ENCODE data around the gene PARS2. TPM values are rescaled to one million over a fixed set of nuclear protein-coding genes. Genes with fewer than 3 reads are reported as not detected.

PARS2 gene
- total RNA-seq, 1 donor from 2014 or later = 5.4 TPM

- peaks cover 44% of the 10 kb centered on the region for H3K36me3 ChIP-seq (ENCODE audit: insufficient read depth, low read length)
- no peak for FAIRE-seq
- DNase-seq (ENCODE audit: low read depth) = no peak
- H3K36me3 Mint-ChIP-seq (ENCODE audit: low read depth, unreplicated experiment) = peaks cover 41% of the 10 kb centered on the region
- H3K9ac ChIP-seq (ENCODE audit: low read length) = no peak overlapping the region
- H3K9me3 ChIP-seq (ENCODE audit: insufficient read depth, low read depth, low read length) = no peaks in the 10 kb centered on the region
- peaks cover 3% of the 10 kb centered on the region for H4K20me1 ChIP-seq (ENCODE audit: insufficient read depth, low read length)
- H3K4me3 ChIP-seq (ENCODE audit: insufficient read depth, low read depth, low read length) = no peak overlapping the region
- no peak overlapping the region for H3K27ac Mint-ChIP-seq (ENCODE audit: unreplicated experiment)
- H3K4me1 Mint-ChIP-seq (ENCODE audit: low read depth, unreplicated experiment) = no peaks in the 10 kb centered on the region
- no peaks in the 10 kb centered on the region for H3K79me2 ChIP-seq (ENCODE audit: insufficient read depth, low read length)
- H3K4me2 ChIP-seq (ENCODE audit: low read length) = no peak overlapping the region
- H2AFZ ChIP-seq (ENCODE audit: low read depth, low read length) = no peak overlapping the region
- TF ChIP-seq EZH2 (IDR thresholded peaks at IDR 0.05; ENCODE audit: insufficient read depth, low read length) (no peak), CTCF (IDR thresholded peaks at IDR 0.05; ENCODE audit: insufficient read depth, low read depth, low read length) (no peak)
- no peaks in the 10 kb centered on the region for H3K27me3 Mint-ChIP-seq (ENCODE audit: low read depth, unreplicated experiment)
- H3K4me3 Mint-ChIP-seq (ENCODE audit: unreplicated experiment) = no peak overlapping the region
- no peak overlapping the region for H3K27ac ChIP-seq (ENCODE audit: low read depth, low read length)
- peaks cover 15% of the 10 kb centered on the region for H3K9me3 Mint-ChIP-seq (ENCODE audit: unreplicated experiment)
- no peaks in the 10 kb centered on the region for H3K4me1 ChIP-seq (ENCODE audit: insufficient read depth, low read length)
- no peaks in the 10 kb centered on the region for H3K27me3 ChIP-seq (ENCODE audit: insufficient read depth, low read length)
These were observed 39.6 kb downstream of the PARS2 start for GRCh38 chr1:54724771-54725170.

DNA sequence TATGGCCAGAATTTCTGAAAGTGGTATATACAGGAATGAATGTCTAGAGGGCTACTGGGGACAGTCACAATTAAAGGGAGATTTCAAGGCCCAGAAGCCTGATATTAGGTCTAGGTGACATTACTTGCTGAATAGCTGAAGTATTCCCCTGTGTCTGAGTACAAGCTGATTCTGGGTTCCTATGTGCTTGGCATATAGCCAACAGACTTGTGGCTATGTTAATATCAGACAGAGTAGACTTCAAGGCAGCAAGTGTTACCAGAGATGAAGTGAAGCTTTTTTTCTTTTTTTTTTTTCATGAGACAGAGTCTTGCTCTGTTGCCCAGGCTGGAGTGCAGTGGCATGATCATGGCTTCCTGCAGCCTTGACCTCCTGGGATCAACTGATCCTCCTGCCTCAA is 40.3 kb downstream of the PARS2 start:
- H3K36me3 Mint-ChIP-seq (ENCODE audit: low read depth, unreplicated experiment) = peaks cover 38% of the 10 kb centered on the region
- H3K4me3 Mint-ChIP-seq (ENCODE audit: unreplicated experiment) = no peak overlapping the region
- peaks cover 15% of the 10 kb centered on the region for H3K9me3 Mint-ChIP-seq (ENCODE audit: unreplicated experiment)
- H3K27me3 Mint-ChIP-seq (ENCODE audit: low read depth, unreplicated experiment) = no peaks in the 10 kb centered on the region
- H3K4me1 Mint-ChIP-seq (ENCODE audit: low read depth, unreplicated experiment) = no peaks in the 10 kb centered on the region
- no peak overlapping the region for H3K4me3 ChIP-seq (ENCODE audit: insufficient read depth, low read depth, low read length)
- no peak overlapping the region for H3K27ac ChIP-seq (ENCODE audit: low read depth, low read length)
- no peak overlapping the region for H3K9ac ChIP-seq (ENCODE audit: low read length)
- no peak for DNase-seq (ENCODE audit: low read depth)
- no peaks in the 10 kb centered on the region for H3K9me3 ChIP-seq (ENCODE audit: insufficient read depth, low read depth, low read length)
- no peak overlapping the region for H3K27ac Mint-ChIP-seq (ENCODE audit: unreplicated experiment)
- FAIRE-seq = no peak
- H3K79me2 ChIP-seq (ENCODE audit: insufficient read depth, low read length) = peaks cover 4% of the 10 kb centered on the region
- no peak overlapping the region for H2AFZ ChIP-seq (ENCODE audit: low read depth, low read length)
- H3K4me2 ChIP-seq (ENCODE audit: low read length) = no peak overlapping the region
- peaks cover 47% of the 10 kb centered on the region for H3K36me3 ChIP-seq (ENCODE audit: insufficient read depth, low read length)
- TF ChIP-seq EZH2 (IDR thresholded peaks at IDR 0.05; ENCODE audit: insufficient read depth, low read length) (no peak), CTCF (IDR thresholded peaks at IDR 0.05; ENCODE audit: insufficient read depth, low read depth, low read length) (no peak)
- H3K27me3 ChIP-seq (ENCODE audit: insufficient read depth, low read length) = no peaks in the 10 kb centered on the region
- no peaks in the 10 kb centered on the region for H3K4me1 ChIP-seq (ENCODE audit: insufficient read depth, low read length)
- peaks cover 3% of the 10 kb centered on the region for H4K20me1 ChIP-seq (ENCODE audit: insufficient read depth, low read length)

DNA sequence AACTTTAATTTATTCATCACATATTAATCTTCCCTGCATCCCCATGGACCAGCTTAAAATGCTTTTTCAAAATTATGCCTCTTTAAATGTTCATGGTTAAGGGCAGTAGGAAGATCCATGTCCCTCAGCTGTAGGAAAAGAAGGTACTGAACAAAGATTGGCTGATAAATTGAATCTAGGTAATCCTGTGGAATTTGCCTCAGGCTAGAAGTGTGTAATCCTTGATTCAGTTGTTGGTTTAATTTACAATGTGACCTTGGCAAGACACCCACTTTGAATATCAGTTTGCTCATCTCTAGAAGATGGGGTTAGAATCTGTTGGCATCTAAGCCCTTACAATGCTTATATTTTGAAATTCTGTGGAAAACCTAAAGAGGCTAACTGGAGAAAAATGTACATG is 42.6 kb downstream of the PARS2 start:
- Histone ChIP-seq H3K79me2 (ENCODE audit: insufficient read depth, low read length) (peaks cover 24% of the 10 kb centered on the region), H3K9ac (ENCODE audit: low read length) (no peak overlapping the region), H3K4me2 (ENCODE audit: low read length) (no peak overlapping the region), H3K27me3 (ENCODE audit: insufficient read depth, low read length) (no peaks in the 10 kb centered on the region), H3K4me1 (ENCODE audit: insufficient read depth, low read length) (peaks cover 4% of the 10 kb centered on the region), H3K9me3 (ENCODE audit: insufficient read depth, low read depth, low read length) (no peaks in the 10 kb centered on the region), H2AFZ (ENCODE audit: low read depth, low read length) (no peak overlapping the region), H3K27ac (ENCODE audit: low read depth, low read length) (no peak overlapping the region), H3K36me3 (ENCODE audit: insufficient read depth, low read length) (peaks cover 48% of the 10 kb centered on the region), H3K4me3 (ENCODE audit: insufficient read depth, low read depth, low read length) (no peak overlapping the region), H4K20me1 (ENCODE audit: insufficient read depth, low read length) (peaks cover 3% of the 10 kb centered on the region)
- Mint-ChIP-seq H3K9me3 (ENCODE audit: unreplicated experiment) (peaks cover 15% of the 10 kb centered on the region), H3K27ac (ENCODE audit: unreplicated experiment) (no peak overlapping the region), H3K4me1 (ENCODE audit: low read depth, unreplicated experiment) (no peaks in the 10 kb centered on the region), H3K36me3 (ENCODE audit: low read depth, unreplicated experiment) (peaks cover 33% of the 10 kb centered on the region), H3K4me3 (ENCODE audit: unreplicated experiment) (no peak overlapping the region), H3K27me3 (ENCODE audit: low read depth, unreplicated experiment) (no peaks in the 10 kb centered on the region)
- TF ChIP-seq CTCF (IDR thresholded peaks at IDR 0.05; ENCODE audit: insufficient read depth, low read depth, low read length) (no peak), EZH2 (IDR thresholded peaks at IDR 0.05; ENCODE audit: insufficient read depth, low read length) (no peak)
- FAIRE-seq (no peak), DNase-seq (ENCODE audit: low read depth) (no peak)

Measured in astrocyte (in vitro differentiated cells and primary cell).